ENCODE results near the gene LYZL4.

Gene LYZL4

GRCh38 chr3:42375121-42375800 is 35.1 kb downstream of the LYZL4 start:
- H3K27me3 Mint-ChIP-seq: no peaks in the 10 kb centered on the region
- intact Hi-C loops (cut with micrococcal nuclease): no loop called here
- peaks cover 5% of the 10 kb centered on the region for H3K9me3 Mint-ChIP-seq
- no peaks in the 10 kb centered on the region for H3K36me3 Mint-ChIP-seq (ENCODE audit: low read depth)
- H3K4me3 Mint-ChIP-seq: no peak overlapping the region
- peaks cover 36% of the 10 kb centered on the region for H3K4me1 Mint-ChIP-seq (ENCODE audit: low read depth)
- peak overlapping the region; percentile 46 for H3K27ac Mint-ChIP-seq

GRCh38 chr3:42371776-42372175 is 38.6 kb downstream of the LYZL4 start:
- Mint-ChIP-seq H3K4me1 (ENCODE audit: low read depth) (peaks cover 36% of the 10 kb centered on the region), H3K9me3 (peaks cover 7% of the 10 kb centered on the region), H3K4me3 (no peak overlapping the region), H3K36me3 (ENCODE audit: low read depth) (no peaks in the 10 kb centered on the region), H3K27me3 (no peaks in the 10 kb centered on the region), H3K27ac (no peak overlapping the region)
- intact Hi-C loops (cut with micrococcal nuclease): no loop called here

DNA sequence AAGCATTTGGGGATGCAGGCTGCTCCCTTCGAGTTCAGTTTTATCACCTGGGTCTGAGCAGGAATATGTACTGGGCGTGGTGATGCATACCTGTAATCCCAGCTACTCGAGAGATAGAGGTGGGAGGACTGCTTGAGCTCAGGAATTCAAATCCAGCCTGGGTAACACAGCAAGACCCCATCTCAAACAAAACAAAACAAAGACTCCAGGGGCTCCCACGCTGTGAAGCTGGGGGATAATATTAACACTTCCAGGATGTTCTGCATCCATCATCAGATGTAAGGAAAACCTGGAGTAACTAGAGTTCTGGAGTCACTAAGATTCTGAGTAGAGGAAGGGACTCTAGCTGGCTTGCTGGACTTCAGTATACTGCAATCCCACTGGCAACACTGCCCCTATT is 40.6 kb downstream of the LYZL4 start:
- peaks cover 15% of the 10 kb centered on the region for H3K9me3 Mint-ChIP-seq
- peaks cover 29% of the 10 kb centered on the region for H3K4me1 Mint-ChIP-seq (ENCODE audit: low read depth)
- H3K4me3 Mint-ChIP-seq: no peak overlapping the region
- no peaks in the 10 kb centered on the region for H3K27me3 Mint-ChIP-seq
- H3K27ac Mint-ChIP-seq: no peak overlapping the region
- intact Hi-C loops (cut with micrococcal nuclease): no loop called here
- no peaks in the 10 kb centered on the region for H3K36me3 Mint-ChIP-seq (ENCODE audit: low read depth)

DNA sequence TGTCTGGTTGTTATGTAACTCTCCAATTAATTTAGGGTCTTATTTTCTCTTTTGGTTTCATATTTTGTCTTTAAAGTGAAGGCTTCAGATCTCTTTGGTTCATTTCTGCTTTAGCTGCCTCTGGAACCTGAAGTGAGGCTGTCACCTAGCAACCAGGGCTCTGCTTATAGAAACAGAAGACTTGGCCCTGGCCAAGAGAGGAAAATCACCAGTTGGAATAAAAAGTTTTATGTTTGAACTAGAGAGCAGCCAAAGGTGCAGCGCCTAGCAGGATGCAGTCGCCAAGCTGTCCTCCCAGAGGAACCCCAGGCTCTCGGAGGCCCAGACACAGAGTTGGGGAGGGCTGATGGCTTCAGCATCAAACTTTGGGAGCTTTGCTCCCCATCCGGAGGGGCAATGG is 41.1 kb downstream of the LYZL4 start:
- Mint-ChIP-seq H3K4me3 (no peak overlapping the region), H3K36me3 (ENCODE audit: low read depth) (no peaks in the 10 kb centered on the region), H3K4me1 (ENCODE audit: low read depth) (peaks cover 24% of the 10 kb centered on the region), H3K27ac (no peak overlapping the region), H3K9me3 (peaks cover 15% of the 10 kb centered on the region), H3K27me3 (no peaks in the 10 kb centered on the region)
- intact Hi-C loops (cut with micrococcal nuclease): no loop called here

- peaks cover 24% of the 10 kb centered on the region for H3K4me1 Mint-ChIP-seq (ENCODE audit: low read depth)
- H3K27me3 Mint-ChIP-seq: no peaks in the 10 kb centered on the region
- H3K9me3 Mint-ChIP-seq: peaks cover 15% of the 10 kb centered on the region
- intact Hi-C loops (cut with micrococcal nuclease): no loop called here
- no peak overlapping the region for H3K4me3 Mint-ChIP-seq
- no peak overlapping the region for H3K27ac Mint-ChIP-seq
- H3K36me3 Mint-ChIP-seq (ENCODE audit: low read depth): no peaks in the 10 kb centered on the region
Measured at GRCh38 chr3:42368861-42369260, 41.5 kb downstream of the LYZL4 start.

GRCh38 chr3:42367903-42368302 is 42.5 kb downstream of the LYZL4 start:
- peaks cover 15% of the 10 kb centered on the region for H3K9me3 Mint-ChIP-seq
- intact Hi-C loops (cut with micrococcal nuclease): no loop called here
- no peak overlapping the region for H3K4me3 Mint-ChIP-seq
- no peaks in the 10 kb centered on the region for H3K36me3 Mint-ChIP-seq (ENCODE audit: low read depth)
- peaks cover 18% of the 10 kb centered on the region for H3K4me1 Mint-ChIP-seq (ENCODE audit: low read depth)
- H3K27ac Mint-ChIP-seq: no peak overlapping the region
- H3K27me3 Mint-ChIP-seq: no peaks in the 10 kb centered on the region

DNA sequence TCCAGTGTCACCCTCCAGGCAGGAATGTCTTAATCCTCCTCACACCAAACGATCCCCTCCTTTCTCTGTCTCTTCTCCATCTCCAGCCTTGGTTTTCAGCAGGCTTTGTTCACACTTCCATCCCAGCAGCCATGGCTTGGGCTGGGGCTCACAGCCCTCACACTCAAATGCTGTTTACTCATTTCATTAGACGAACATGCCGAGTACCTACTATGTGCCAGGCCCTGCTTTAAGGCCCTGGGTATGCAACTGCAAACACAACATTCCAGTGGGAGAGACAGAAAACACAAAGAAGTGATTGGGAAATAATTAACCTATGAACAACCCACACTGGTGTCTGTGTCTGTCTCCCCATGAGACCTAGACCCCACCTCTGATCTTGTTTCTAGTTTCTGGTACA is 43.9 kb downstream of the LYZL4 start:
- Mint-ChIP-seq H3K36me3 (ENCODE audit: low read depth) (no peaks in the 10 kb centered on the region), H3K27me3 (no peaks in the 10 kb centered on the region), H3K4me3 (no peak overlapping the region), H3K4me1 (ENCODE audit: low read depth) (peaks cover 5% of the 10 kb centered on the region), H3K9me3 (peaks cover 15% of the 10 kb centered on the region), H3K27ac (no peak overlapping the region)
- intact Hi-C loops (cut with micrococcal nuclease): no loop called here

DNA sequence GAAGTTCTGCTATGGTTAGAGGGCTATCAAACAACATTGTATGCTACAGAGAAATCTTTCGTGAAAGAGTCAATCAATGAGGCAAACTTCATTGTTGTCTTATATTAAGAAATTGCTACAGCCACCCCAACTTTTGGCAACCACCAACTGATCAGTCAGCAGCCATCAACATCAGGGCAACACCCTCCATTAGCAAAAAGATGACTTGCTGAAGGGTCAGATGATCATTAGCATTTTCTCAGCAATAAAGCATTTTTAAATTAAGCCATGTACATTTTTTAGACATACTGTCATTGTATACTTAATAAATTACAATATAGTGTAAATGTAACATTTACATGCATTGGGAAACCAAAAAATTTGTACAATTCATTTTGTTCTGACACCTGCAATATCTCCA is 53.1 kb downstream of the LYZL4 start:
- Mint-ChIP-seq H3K27me3 (peaks cover 2% of the 10 kb centered on the region), H3K4me1 (ENCODE audit: low read depth) (no peaks in the 10 kb centered on the region), H3K9me3 (no peaks in the 10 kb centered on the region), H3K36me3 (ENCODE audit: low read depth) (no peaks in the 10 kb centered on the region), H3K27ac (no peak overlapping the region), H3K4me3 (no peak overlapping the region)
- intact Hi-C loops (cut with micrococcal nuclease): no loop called here

DNA sequence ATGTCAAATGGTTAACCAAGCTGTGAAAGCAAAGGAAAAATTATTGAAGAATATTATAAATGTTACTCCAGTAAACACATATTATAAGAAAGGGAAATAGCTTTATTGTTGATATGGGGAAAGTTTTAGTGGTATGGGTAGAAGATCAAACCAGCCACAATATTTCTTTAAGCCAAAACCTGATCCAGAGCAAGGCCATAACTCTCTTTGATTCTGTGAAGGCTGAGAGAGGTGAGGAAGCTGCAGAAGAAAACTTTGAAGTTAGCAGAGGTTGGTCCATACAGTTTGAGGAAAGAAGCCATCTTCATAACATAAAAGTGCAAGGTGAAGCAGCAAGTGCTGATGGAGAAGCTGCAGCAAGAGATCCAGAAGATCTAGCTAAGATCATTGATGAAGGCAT is 54.8 kb downstream of the LYZL4 start:
- H3K9me3 Mint-ChIP-seq: no peaks in the 10 kb centered on the region
- no peak overlapping the region for H3K27ac Mint-ChIP-seq
- H3K27me3 Mint-ChIP-seq: peaks cover 2% of the 10 kb centered on the region
- no peaks in the 10 kb centered on the region for H3K4me1 Mint-ChIP-seq (ENCODE audit: low read depth)
- no peak overlapping the region for H3K4me3 Mint-ChIP-seq
- intact Hi-C loops (cut with micrococcal nuclease): no loop called here
- no peaks in the 10 kb centered on the region for H3K36me3 Mint-ChIP-seq (ENCODE audit: low read depth)

- Mint-ChIP-seq H3K27me3 (peaks cover 2% of the 10 kb centered on the region), H3K9me3 (no peaks in the 10 kb centered on the region), H3K4me1 (ENCODE audit: low read depth) (no peaks in the 10 kb centered on the region), H3K4me3 (no peak overlapping the region), H3K36me3 (ENCODE audit: low read depth) (no peaks in the 10 kb centered on the region), H3K27ac (no peak overlapping the region)
- intact Hi-C loops (cut with micrococcal nuclease): no loop called here
Measured at GRCh38 chr3:42353631-42354030, 56.8 kb downstream of the LYZL4 start.

- no peaks in the 10 kb centered on the region for H3K4me1 Mint-ChIP-seq (ENCODE audit: low read depth)
- intact Hi-C loops (cut with micrococcal nuclease): no loop called here
- no peak overlapping the region for H3K27ac Mint-ChIP-seq
Measured at GRCh38 chr3:42351207-42351606, 59.2 kb downstream of the LYZL4 start.

GRCh38 chr3:42349765-42350594 is 60.4 kb downstream of the LYZL4 start:
- Mint-ChIP-seq H3K27me3 (peaks cover 2% of the 10 kb centered on the region), H3K9me3 (no peaks in the 10 kb centered on the region), H3K4me1 (ENCODE audit: low read depth) (no peaks in the 10 kb centered on the region), H3K27ac (no peak overlapping the region), H3K4me3 (no peak overlapping the region), H3K36me3 (ENCODE audit: low read depth) (no peaks in the 10 kb centered on the region)
- intact Hi-C loops (cut with micrococcal nuclease): no loop called here

More at GRCh38 chr3:42351207-42351606, 59.2 kb downstream of the LYZL4 start:
- no peak overlapping the region for H3K4me3 Mint-ChIP-seq
- peaks cover 2% of the 10 kb centered on the region for H3K27me3 Mint-ChIP-seq
- no peaks in the 10 kb centered on the region for H3K9me3 Mint-ChIP-seq
- H3K36me3 Mint-ChIP-seq (ENCODE audit: low read depth): no peaks in the 10 kb centered on the region

DNA sequence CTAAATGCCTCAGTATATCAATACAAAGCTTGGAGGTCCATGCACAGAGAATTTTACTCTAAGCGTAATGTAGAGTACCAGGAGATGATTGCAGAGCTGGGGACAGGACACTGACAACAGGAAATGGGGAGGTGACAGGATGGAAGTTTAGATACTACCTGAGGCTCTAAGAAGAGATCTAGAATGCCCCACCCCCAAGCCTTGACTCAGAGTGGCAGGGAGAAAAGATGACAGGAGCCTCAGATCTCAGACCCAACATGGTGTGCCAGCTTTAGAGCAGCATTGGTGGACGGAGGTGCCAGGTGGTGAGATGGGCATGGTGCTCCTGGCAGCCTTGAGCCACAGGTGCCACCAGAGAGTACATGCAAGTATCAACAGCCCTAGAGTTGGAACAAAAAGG is 62.5 kb downstream of the LYZL4 start:
- H3K9me3 Mint-ChIP-seq: no peaks in the 10 kb centered on the region
- no peaks in the 10 kb centered on the region for H3K36me3 Mint-ChIP-seq (ENCODE audit: low read depth)
- H3K27me3 Mint-ChIP-seq: peaks cover 2% of the 10 kb centered on the region
- H3K27ac Mint-ChIP-seq: no peak overlapping the region
- no peaks in the 10 kb centered on the region for H3K4me1 Mint-ChIP-seq (ENCODE audit: low read depth)
- no peak overlapping the region for H3K4me3 Mint-ChIP-seq
- intact Hi-C loops (cut with micrococcal nuclease): no loop called here
